GM12873 (cell line): Measurements from ENCODE around the gene SFT2D3.

Experiments
- TF ChIP-seq, protein P1 (sequence below): IDR thresholded peaks from 2 replicates; pipeline ENCODE4 v1.5.1; 2012; ENCODE audit warnings: low read depth, mild to moderate bottlenecking, moderate library complexity, low read length, control low read depth; ENCODE audit not compliant: insufficient read depth; ENCODE audit errors: missing control alignments

Gene SFT2D3

DNA sequence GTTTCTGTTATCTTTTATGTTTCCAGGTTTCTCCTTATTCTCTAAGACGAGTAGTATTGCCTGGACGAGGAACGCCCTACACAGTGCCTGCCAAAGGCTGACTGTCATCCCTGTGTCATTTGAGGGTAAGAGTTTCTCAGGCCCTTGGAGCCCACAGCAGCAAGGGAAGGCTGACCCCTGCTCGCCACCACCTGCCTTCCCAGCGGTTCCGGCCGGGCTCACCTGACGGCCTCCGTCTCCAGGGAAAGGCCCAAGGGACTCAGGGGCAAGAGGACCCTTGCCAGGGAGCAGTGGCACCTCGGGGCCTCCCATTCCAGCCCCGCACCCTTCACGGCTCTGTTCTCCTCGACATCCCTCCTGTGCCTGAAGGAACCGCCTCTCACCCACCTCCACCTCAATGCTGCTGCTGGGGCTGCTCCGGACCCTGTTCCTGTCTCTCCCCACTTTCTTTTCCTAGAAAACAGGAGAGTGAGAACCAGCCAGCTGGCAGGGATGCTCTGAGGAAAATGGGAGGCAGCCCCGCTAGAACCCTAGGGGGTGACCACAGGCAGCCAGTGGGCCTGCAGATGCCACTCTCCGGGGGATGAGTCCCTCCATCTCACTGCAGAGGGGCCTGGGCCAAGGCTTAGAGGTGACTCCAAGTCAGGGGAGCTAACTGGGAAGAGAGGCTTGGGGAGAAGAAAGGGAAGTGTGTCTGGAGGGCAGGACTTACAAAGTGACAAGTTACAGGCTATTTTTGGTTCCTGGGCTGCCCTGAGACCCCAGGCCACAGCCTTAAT, 27.8 kb upstream of the SFT2D3 start:
- TF ChIP-seq, protein P1, sequence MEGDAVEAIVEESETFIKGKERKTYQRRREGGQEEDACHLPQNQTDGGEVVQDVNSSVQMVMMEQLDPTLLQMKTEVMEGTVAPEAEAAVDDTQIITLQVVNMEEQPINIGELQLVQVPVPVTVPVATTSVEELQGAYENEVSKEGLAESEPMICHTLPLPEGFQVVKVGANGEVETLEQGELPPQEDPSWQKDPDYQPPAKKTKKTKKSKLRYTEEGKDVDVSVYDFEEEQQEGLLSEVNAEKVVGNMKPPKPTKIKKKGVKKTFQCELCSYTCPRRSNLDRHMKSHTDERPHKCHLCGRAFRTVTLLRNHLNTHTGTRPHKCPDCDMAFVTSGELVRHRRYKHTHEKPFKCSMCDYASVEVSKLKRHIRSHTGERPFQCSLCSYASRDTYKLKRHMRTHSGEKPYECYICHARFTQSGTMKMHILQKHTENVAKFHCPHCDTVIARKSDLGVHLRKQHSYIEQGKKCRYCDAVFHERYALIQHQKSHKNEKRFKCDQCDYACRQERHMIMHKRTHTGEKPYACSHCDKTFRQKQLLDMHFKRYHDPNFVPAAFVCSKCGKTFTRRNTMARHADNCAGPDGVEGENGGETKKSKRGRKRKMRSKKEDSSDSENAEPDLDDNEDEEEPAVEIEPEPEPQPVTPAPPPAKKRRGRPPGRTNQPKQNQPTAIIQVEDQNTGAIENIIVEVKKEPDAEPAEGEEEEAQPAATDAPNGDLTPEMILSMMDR, result no peak

DNA sequence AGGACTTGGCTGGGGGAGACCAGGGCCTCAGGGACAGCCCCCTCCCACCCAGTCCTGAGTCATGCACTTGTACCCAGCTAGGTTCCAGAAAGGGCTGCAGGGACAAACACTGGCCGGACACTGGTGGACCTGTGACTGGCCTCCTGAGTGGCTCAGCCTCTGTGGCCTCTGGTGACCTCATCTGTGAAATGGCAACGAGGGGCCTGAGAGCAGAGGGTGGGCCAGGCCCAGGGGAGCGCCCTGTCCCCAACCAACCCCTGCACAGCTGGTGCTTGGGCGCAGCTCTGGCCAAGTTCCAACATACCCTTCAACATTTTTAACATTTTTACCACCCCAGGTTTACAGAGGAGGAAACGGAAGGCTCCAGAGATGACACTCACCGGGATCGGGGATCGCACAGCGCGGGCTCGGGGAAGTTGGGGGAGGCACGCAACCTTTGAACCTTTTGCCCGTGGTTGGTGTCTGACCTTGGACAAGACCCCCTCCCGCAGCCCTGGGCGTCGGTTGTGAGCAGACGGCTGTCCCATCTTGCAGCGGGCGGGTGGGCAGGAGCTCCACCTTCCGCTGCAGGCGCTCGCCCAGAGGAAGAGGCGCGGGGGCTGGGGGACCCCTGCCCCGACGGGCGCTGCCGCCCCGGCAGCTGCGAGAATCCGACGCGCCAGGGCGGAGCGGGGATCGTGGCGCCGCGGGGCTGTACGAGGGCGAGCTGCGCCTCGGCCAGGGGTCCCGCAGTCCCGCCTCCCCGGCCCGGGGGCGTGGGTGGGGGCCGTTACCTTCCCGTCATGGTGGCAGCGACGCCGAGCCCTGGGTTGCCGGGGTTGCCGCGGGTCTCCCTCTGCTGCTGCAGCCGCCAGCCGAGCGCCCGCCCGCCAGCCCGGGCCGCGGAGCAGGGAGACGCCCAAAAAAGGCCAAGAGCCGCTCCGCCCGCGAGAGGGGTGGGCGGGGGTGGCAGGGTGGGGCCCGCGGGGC, 26.8 kb upstream of the SFT2D3 start:
- TF ChIP-seq, protein P1, result no peak

DNA sequence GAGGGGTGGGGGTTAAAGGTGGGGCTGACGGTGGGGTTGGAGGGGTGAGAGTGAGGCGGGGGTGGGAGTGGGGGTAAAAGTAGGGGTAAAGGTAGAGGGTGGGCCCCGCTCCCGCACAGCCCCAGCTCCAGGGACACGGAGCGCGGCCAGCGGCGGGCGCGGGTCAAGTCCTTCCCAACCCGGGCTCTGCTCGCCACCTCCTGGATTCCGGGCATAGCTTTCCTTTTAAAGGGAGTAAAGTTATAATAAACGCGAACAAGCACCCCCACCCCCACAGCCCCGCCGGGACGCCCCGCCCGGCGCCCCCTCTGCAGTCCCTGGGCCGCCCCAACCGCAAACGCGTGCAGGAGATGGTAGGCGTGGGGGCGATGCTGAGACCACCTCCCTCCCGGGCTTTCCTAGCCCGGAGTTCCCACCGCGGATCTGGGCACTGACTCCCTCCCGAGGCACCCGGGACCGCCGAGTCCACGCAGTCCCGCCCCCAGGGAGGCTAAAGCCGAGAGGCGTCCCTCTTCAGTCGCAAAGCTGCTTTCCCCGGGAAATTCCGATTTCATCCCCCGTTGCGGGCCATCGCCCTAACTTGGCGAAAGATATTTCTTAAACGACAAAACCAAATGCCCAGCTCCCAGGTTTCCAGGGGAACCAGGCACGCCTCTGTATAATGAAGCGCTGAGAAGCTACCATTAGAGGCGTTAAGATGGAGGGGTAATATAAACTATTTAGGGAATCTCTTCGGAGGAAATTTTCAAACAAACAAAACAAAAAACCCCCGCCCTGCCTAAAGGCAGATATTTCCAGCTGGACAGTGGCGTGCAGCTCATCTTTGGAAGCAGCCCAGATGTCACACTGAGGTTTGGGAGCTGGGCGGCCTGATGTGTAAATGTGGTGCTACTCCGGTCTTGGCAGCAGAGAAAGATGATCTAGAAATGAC, 25.7 kb upstream of the SFT2D3 start, which contains the start of gene LIMS2:
Gene LIMS2, minus strand, starts transcription at position 200 of the 931 bp plus-strand sequence. CDS start 506 bp downstream, outside the sequence.
- TF ChIP-seq, protein P1, result no peak

DNA sequence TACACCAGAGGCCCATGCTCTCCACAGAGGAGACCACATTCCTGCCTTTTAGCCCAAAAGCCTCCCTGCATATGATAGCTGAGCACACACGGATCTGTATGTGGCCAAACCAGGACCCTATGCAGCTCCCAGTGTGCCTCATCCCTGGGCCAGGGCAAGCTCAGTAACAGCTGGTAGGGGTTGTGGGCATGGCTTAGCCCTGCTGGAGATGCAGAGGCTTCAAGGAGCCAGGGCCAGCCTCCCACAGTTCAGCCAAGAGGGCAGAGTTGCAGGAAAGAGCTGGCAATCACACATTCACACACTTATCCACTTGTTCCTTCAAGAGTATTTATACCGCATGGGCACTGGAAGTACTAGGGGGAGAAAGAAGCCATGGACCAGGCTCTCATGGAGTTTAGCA, 24.4 kb upstream of the SFT2D3 start:
- TF ChIP-seq, protein P1, result no peak

DNA sequence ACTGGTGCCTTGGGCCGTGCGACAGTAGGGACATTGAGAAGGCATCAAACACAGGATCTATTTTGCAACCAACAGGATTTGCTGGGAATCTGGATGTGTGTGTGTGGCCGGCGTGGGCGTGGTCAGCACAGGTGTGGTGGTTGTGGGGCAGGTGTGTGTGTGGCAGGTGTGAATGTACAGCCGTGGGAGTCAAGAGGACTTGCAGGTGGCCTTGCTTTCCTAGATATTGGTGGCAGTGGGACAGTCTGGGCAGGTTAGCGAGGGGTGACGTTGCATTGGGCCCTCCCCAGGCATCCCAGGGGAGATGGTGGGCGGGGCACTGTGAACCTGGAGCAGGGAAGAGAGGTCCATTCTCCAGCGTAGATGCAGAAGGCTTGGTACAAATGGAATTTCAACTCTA, 22.8 kb upstream of the SFT2D3 start:
- TF ChIP-seq, protein P1, result no peak

DNA sequence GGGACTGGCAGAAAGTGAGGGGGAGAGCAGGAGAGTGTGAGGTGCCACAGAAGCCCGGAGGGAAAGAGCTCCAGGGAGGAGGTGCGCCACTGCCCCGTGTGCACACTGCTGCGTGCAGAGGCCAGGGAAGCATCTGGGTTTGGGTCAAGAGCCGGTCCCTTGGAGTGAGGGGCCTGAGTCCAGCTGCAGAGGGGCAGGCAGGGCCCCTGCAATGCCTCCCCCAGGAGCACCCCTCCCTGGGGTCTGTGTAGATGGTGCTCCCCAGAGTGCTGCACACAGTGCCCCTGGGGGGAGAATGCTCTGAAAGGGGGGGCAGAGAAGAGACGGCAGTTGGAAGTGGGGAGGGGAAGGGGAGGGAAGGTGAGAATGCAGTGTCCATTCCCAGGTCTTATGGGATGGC, 22.3 kb upstream of the SFT2D3 start:
- TF ChIP-seq, protein P1, result no peak
